Measurements from ENCODE around the gene DNAH10. TPM values are rescaled to one million over a fixed set of nuclear protein-coding genes. Genes with fewer than 3 reads are reported as not detected.

DNAH10 gene
- total RNA-seq, 4 donors from 2014 or later: 0.18 to 0.65 TPM; not detected in 2

GRCh38 chr12:123763093-123763492 lies 992 bp downstream of the DNAH10 start:
- TF ChIP-seq POLR2A (IDR thresholded peaks at IDR 0.05): no peak
- no peak for TF ChIP-seq CTCF (IDR thresholded peaks at IDR 0.05 in 4 of 5, conservative IDR thresholded peaks at IDR 0.05 in 1 of 5)
- ATAC-seq (no peak), DNase-seq (no peak)
- no peak overlapping the region for H3K4me3 ChIP-seq
- H3K9me3 ChIP-seq: no peaks in the 10 kb centered on the region
- H3K27me3 ChIP-seq: peaks cover 11 to 24% (median 14%) of the 10 kb centered on the region in 3 donors
- no peak overlapping the region for H3K27ac ChIP-seq
- in situ Hi-C loops (cut with MboI; ENCODE audit: low sequenced_read_pairs in 4 of 4): no loop called here
- H3K4me1 ChIP-seq: no peaks in the 10 kb centered on the region
- intact Hi-C loops (cut with DNase I; ENCODE audit: low total_unique reads): no loop called here
- peaks cover 0 to 4% of the 10 kb centered on the region in 2 donors for H3K36me3 ChIP-seq

- H3K27me3 ChIP-seq: peaks cover 11 to 24% (median 14%) of the 10 kb centered on the region in 3 donors
- intact Hi-C loops (cut with DNase I; ENCODE audit: low total_unique reads): no loop called here
- ATAC-seq: no peak
Measured at GRCh38 chr12:123764109-123764508, 2.0 kb downstream of the DNAH10 start.

GRCh38 chr12:123765504-123766035 lies 3.5 kb downstream of the DNAH10 start:
- Histone ChIP-seq H3K9me3 (no peaks in the 10 kb centered on the region), H3K4me3 (no peak overlapping the region), H3K4me1 (no peaks in the 10 kb centered on the region), H3K27ac (no peak overlapping the region), H3K36me3 (peaks cover 0 to 3% of the 10 kb centered on the region in 2 donors), H3K27me3 (peaks cover 11 to 22% (median 14%) of the 10 kb centered on the region in 3 donors)
- DNase-seq (no peak), ATAC-seq (no peak)
- in situ Hi-C loops (cut with MboI; ENCODE audit: low sequenced_read_pairs in 4 of 4) (no loop called here), intact Hi-C loops (cut with DNase I; ENCODE audit: low total_unique reads) (no loop called here)
- TF ChIP-seq POLR2A (IDR thresholded peaks at IDR 0.05): no peak
- TF ChIP-seq CTCF (IDR thresholded peaks at IDR 0.05 in 4 of 5, conservative IDR thresholded peaks at IDR 0.05 in 1 of 5): no peak

More at GRCh38 chr12:123764109-123764508, 2.0 kb downstream of the DNAH10 start:
- no peak for TF ChIP-seq POLR2A (IDR thresholded peaks at IDR 0.05)
- TF ChIP-seq CTCF (IDR thresholded peaks at IDR 0.05 in 4 of 5, conservative IDR thresholded peaks at IDR 0.05 in 1 of 5): no peak
- no peak for DNase-seq
- H3K36me3 ChIP-seq: peaks cover 0 to 4% of the 10 kb centered on the region in 2 donors
- no peaks in the 10 kb centered on the region for H3K4me1 ChIP-seq
- no peak overlapping the region for H3K27ac ChIP-seq
- H3K9me3 ChIP-seq: no peaks in the 10 kb centered on the region
- in situ Hi-C loops (cut with MboI; ENCODE audit: low sequenced_read_pairs in 4 of 4): no loop called here
- H3K4me3 ChIP-seq: no peak overlapping the region

- Histone ChIP-seq H3K36me3 (no peaks in the 10 kb centered on the region), H3K27ac (no peak overlapping the region), H3K4me1 (no peaks in the 10 kb centered on the region), H3K4me3 (no peak overlapping the region), H3K9me3 (no peaks in the 10 kb centered on the region), H3K27me3 (peaks cover 2 to 7% (median 6%) of the 10 kb centered on the region in 3 donors)
- TF ChIP-seq POLR2A (IDR thresholded peaks at IDR 0.05) (no peak), CTCF (IDR thresholded peaks at IDR 0.05 in 4 of 5, conservative IDR thresholded peaks at IDR 0.05 in 1 of 5) (no peak)
- intact Hi-C loops (cut with DNase I; ENCODE audit: low total_unique reads) (no loop called here), in situ Hi-C loops (cut with MboI; ENCODE audit: low sequenced_read_pairs in 4 of 4) (no loop called here)
- ATAC-seq (no peak), DNase-seq (no peak)
Measured at GRCh38 chr12:123767613-123768012, 5.5 kb downstream of the DNAH10 start.

- intact Hi-C loops (cut with DNase I; ENCODE audit: low total_unique reads): no loop called here
- H3K27ac ChIP-seq: no peak overlapping the region
- no peaks in the 10 kb centered on the region for H3K4me1 ChIP-seq
- no peak overlapping the region for H3K4me3 ChIP-seq
- no peaks in the 10 kb centered on the region for H3K36me3 ChIP-seq
- no peaks in the 10 kb centered on the region for H3K27me3 ChIP-seq
- TF ChIP-seq POLR2A (IDR thresholded peaks at IDR 0.05) (no peak), CTCF (IDR thresholded peaks at IDR 0.05 in 4 of 5, conservative IDR thresholded peaks at IDR 0.05 in 1 of 5) (no peak)
- ATAC-seq: no peak
- H3K9me3 ChIP-seq: no peaks in the 10 kb centered on the region
- in situ Hi-C loops (cut with MboI; ENCODE audit: low sequenced_read_pairs in 4 of 4): no loop called here
- DNase-seq: no peak
Measured at GRCh38 chr12:123771261-123771660, 9.2 kb downstream of the DNAH10 start.
